ENCODE measurements around the gene BIRC3.
"Not testable (repeated sequence)": the region's sequence is repeated elsewhere in the genome, so short reads cannot be mapped to it uniquely, and the experiment has no call there.

Gene BIRC3

GRCh38 chr11:102293873-102294601 is 23.2 kb upstream of the BIRC3 start:
- in situ Hi-C loops (cut with MboI; ENCODE audit: low sequenced_read_pairs) = no loop called here

GRCh38 chr11:102295045-102295444 is 22.2 kb upstream of the BIRC3 start:
- in situ Hi-C loops (cut with MboI; ENCODE audit: low sequenced_read_pairs) = no loop called here

- in situ Hi-C loops (cut with MboI; ENCODE audit: low sequenced_read_pairs) = not testable (repeated sequence)
Observed at GRCh38 chr11:102296757-102297156, 20.5 kb upstream of the BIRC3 start.

GRCh38 chr11:102300837-102301236 is 16.4 kb upstream of the BIRC3 start:
- in situ Hi-C loops (cut with MboI; ENCODE audit: low sequenced_read_pairs) = not testable (repeated sequence)

- in situ Hi-C loops (cut with MboI; ENCODE audit: low sequenced_read_pairs) = no loop called here
Observed at GRCh38 chr11:102302241-102302640, 15.0 kb upstream of the BIRC3 start.

GRCh38 chr11:102304686-102305085 is 12.6 kb upstream of the BIRC3 start:
- in situ Hi-C loops (cut with MboI; ENCODE audit: low sequenced_read_pairs) = no loop called here

- in situ Hi-C loops (cut with MboI; ENCODE audit: low sequenced_read_pairs) = no loop called here
Observed at GRCh38 chr11:102305352-102306047, 11.8 kb upstream of the BIRC3 start.

GRCh38 chr11:102306048-102306597 is 11.2 kb upstream of the BIRC3 start:
- in situ Hi-C loops (cut with MboI; ENCODE audit: low sequenced_read_pairs) = no loop called here

- in situ Hi-C loops (cut with MboI; ENCODE audit: low sequenced_read_pairs) = no loop called here
Observed at GRCh38 chr11:102306817-102307726, 10.2 kb upstream of the BIRC3 start.

- in situ Hi-C loops (cut with MboI; ENCODE audit: low sequenced_read_pairs) = no loop called here
Observed at GRCh38 chr11:102307727-102308038, 9.6 kb upstream of the BIRC3 start.

- in situ Hi-C loops (cut with MboI; ENCODE audit: low sequenced_read_pairs) = no loop called here
Observed at GRCh38 chr11:102309621-102310541, 7.4 kb upstream of the BIRC3 start.

- in situ Hi-C loops (cut with MboI; ENCODE audit: low sequenced_read_pairs) = no loop called here
Observed at GRCh38 chr11:102312667-102313066, 4.6 kb upstream of the BIRC3 start.

- in situ Hi-C loops (cut with MboI; ENCODE audit: low sequenced_read_pairs) = no loop called here
Observed at GRCh38 chr11:102313238-102313940, 3.9 kb upstream of the BIRC3 start.

GRCh38 chr11:102314784-102315183 is 2.5 kb upstream of the BIRC3 start:
- in situ Hi-C loops (cut with MboI; ENCODE audit: low sequenced_read_pairs) = no loop called here

GRCh38 chr11:102316346-102316904 is 859 bp upstream of the BIRC3 start:
- in situ Hi-C loops (cut with MboI; ENCODE audit: low sequenced_read_pairs) = no loop called here

GRCh38 chr11:102317768-102318103 is 452 bp downstream of the BIRC3 start:
- in situ Hi-C loops (cut with MboI; ENCODE audit: low sequenced_read_pairs) = no loop called here

- in situ Hi-C loops (cut with MboI; ENCODE audit: low sequenced_read_pairs) = no loop called here
Observed at GRCh38 chr11:102318469-102318868, 1.2 kb downstream of the BIRC3 start.

GRCh38 chr11:102319544-102319943 is 2.3 kb downstream of the BIRC3 start:
- in situ Hi-C loops (cut with MboI; ENCODE audit: low sequenced_read_pairs) = no loop called here

- in situ Hi-C loops (cut with MboI; ENCODE audit: low sequenced_read_pairs) = no loop called here
Observed at GRCh38 chr11:102320188-102320587, 2.9 kb downstream of the BIRC3 start.
